ENCODE data around the gene PIN4. TPM values are rescaled to one million over a fixed set of nuclear protein-coding genes. Genes with fewer than 3 reads are reported as not detected.
"Not testable (repeated sequence)": the region's sequence is repeated elsewhere in the genome, so short reads cannot be mapped to it uniquely, and the experiment has no call there.

The PIN4 gene
- 25.8 TPM for polyA plus RNA-seq (ENCODE audit: insufficient read length)

GRCh38 chrX:72181178-72182125, at the start of gene PIN4:
Gene PIN4, plus strand, starts transcription at chrX:72181757. Its CDS starts 29 bp downstream, at chrX:72181786.
- DNase-seq (ENCODE audit: low read depth), result peak; percentile 85

DNA sequence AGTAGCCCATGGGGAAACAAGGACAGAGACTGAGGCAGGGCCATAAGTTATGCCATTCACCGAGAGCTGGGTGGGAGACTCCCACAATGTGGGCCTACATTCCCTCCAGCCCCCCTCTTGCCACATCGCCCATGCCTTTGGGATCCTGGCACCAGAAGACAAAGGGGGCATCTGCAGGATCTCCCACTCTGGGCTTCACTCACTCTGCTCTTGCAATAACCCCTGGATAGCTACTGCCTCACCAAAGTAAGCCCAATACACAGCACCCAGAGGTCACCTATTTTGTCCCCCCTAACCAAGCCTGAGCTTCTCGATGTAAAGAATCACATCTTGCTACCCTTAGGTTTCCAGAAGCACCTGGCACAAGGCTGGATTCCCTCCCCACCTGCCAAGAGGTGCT, 49.1 kb upstream of the PIN4 start:
- DNase-seq (ENCODE audit: low read depth), result no peak

DNA sequence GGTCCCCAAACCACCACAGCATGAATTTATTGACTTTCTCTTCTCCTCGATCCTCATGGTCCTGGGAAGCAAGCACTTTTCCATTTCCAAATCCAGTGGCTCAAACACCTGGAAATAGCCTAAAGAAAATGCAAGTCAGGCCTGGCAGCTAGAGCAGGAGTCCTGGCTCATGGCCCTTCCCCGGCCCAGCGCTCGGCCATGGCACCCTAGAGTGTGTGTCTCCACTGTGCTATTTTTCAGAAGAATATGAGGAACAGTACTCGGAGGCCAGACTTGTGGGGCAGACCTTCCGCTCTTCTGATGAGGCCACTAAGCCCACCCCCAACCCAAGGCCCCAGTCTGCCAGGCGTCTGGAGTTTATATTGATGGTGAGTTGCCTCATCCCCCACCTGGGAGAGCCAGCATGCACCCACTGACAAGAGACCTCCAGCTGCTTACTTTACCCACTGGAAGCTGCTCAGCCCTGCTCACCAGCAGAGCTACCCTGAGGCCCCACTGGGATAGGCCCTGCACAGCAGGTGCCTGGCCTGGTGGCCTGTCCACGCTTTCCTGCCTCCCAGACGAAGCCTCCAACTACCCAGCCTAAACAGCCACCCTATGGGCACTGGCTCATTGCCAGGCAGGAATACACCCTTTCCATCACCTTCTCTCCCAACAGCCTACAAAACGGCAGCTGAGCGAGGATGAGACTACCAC, 47.6 kb upstream of the PIN4 start:
- no peak for DNase-seq (ENCODE audit: low read depth)

- DNase-seq (ENCODE audit: low read depth), result no peak
Observed at GRCh38 chrX:72137846-72138495, 43.6 kb upstream of the PIN4 start.

DNA sequence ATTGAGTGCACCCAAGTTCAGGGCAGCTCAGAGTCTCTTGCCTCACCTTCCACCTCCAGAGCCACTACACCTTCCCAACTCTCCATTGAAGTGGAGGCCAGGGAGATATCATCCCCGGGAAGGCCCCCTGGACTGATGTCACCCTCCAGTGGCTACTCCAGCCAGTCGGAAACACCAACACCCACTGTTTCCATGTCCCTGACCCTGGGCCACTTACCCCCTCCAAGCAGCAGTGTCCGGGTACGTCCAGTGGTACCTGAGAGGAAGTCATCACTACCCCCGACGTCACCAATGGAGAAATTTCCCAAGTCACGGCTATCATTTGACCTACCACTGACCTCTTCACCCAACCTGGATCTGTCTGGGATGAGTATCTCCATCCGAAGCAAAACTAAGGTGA, 42.0 kb upstream of the PIN4 start:
- DNase-seq (ENCODE audit: low read depth), result no peak

DNA sequence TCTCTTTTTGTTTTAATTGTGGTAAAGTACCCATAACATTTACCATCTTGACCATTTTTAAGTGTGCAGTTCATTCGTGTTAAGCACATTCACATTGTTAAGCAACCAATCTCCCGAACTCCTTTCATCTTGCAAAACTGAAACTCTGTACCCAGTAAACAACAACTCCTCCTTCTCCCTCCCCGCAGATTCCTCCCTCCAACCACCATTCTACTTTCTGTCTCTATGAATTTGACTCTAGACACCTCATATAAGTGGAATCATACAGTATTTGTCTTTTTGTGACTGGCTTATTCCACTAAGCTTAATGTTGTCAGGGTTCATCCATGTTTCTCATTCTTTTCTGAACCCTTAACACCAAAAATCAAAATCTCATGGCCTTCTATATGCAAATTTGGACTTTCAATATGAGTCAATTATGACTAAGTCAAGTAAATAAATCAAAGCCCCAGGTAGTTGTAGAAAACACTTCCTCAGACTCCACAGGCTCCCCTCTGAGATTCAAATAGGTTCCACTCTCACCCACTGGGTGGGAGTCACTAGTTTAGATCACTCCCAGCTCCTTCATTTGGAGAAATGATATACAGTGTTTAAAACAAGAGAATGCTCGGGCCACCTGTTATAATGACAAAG, 40.1 kb upstream of the PIN4 start:
- DNase-seq (ENCODE audit: low read depth), result no peak

DNA sequence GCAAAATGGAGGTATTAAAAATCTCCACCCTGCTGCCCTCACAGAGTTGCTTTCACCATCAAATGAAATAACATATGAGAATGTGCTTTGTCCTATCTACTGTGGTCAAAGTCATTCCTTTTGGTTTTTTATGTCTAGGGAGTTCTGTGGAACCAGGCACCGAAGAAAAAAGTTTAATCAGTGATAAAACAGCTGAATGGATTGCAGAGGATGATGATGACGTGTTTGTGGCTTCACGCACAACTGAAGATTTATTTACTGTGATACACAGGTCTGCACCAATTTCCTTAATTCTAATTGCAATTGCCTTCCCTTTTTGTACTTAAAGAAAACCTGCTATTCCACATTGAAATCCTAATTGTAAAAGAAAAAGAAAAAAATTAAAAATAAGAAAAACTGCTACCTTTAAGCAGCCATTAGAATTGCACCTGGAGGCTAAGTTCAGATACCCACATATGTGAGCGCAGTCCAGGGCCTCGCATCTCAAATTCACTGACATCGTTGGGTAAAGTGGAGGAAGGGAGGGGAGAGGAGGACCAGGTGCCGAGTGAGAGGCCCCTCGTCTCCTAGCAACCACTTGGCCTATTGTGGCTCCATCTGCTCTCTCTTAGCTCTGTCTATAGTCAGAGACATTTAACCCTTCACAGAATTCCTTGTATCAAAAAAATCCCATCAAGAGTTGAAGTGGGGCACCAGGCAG, 39.3 kb upstream of the PIN4 start:
- peak; percentile 50 for DNase-seq (ENCODE audit: low read depth)

GRCh38 chrX:72142794-72143608, 38.6 kb upstream of the PIN4 start:
- DNase-seq (ENCODE audit: low read depth), result no peak

DNA sequence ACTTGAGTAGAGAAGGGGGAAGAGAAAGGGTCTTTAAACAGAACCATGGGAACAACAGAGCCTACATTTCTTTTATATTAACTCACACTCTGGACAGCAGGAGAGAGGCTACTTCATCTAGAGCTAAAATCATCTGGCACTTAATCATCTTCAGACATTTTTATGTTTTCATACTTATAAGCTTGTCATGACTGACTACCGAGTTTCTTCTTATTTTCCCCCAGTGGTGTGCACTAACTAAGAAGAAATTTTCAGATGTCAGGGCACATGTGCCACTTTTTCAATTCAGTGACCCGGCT, 38.0 kb upstream of the PIN4 start:
- no peak for DNase-seq (ENCODE audit: low read depth)

DNA sequence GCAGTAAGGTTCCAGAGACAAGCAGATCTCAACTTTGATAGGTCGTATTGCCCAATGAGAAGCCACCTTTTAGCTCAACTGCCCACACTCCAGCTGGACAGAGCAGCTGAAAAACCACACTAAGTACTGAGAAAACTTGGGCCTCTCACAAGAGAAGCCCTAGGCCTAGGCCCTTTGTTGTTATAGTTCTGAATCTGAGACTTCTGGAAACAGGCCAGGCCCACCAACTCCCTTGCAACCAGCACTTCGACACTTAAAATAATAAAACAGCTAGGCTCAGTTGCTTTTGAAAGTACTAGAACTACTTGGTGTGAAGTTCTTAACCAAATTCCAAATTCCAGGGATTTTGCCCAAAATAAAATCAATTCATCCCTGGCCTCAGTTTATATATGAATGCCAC, 36.4 kb upstream of the PIN4 start:
- DNase-seq (ENCODE audit: low read depth), result no peak

- no peak for DNase-seq (ENCODE audit: low read depth)
Observed at GRCh38 chrX:72146527-72146926, 35.0 kb upstream of the PIN4 start.

GRCh38 chrX:72158773-72159172, 22.8 kb upstream of the PIN4 start:
- no peak for DNase-seq (ENCODE audit: low read depth)

DNA sequence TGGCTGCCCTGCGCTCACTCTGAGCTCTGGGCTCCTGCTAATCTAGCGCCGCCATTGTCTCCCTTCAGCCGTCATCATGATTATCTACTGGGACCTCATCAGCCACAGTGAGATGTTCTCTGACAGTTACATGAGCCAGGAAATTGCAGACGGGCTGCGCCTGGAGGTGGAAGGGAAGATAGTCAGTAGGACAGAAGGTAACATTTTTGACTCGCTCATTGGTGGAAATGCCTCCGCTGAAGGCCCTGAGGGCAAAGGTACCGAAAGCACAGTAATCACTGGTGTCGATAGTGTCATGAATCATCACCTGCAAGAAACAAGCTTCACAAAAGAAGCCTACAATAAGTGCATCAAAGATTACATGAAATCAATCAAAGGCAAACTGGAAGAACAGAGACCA, 21.8 kb upstream of the PIN4 start:
- DNase-seq (ENCODE audit: low read depth), result no peak

GRCh38 chrX:72165551-72165950, 16.0 kb upstream of the PIN4 start:
- DNase-seq (ENCODE audit: low read depth), result no peak

DNA sequence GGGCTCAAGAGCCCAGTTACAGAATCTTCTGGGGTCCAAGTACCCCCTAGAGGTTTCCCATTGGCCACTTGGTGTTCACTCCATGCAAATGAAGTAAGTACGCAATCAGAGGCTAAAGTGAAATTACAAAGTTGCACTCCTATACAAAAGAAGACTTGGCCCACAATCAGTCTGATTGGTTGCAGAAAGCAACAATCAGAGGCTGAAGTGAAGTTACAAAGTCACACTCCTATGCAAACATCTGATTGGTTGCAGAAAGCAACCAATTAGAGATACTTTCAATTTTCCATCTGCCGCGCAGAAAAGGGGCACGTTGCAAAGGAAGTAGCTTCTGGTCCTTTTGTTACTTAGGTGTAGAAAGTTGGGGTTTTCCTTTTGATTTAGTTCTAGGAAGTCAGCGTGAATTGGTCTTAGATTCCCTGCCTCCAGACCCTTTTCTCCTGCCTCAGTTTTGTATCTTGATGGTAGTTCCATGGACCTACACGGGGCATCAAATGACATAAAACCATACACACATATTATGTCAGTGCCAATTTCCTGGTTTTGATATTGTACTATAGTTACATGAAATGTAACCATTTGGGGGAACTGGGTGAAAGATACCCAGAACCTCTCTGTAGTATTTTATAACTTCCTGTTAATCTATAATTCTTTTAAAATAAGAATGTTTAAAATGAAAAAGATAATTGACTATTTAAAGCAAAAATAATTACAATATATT, 12.4 kb upstream of the PIN4 start:
- no peak for DNase-seq (ENCODE audit: low read depth)

GRCh38 chrX:72176289-72176688, 5.3 kb upstream of the PIN4 start:
- not testable (repeated sequence) for DNase-seq (ENCODE audit: low read depth)

DNA sequence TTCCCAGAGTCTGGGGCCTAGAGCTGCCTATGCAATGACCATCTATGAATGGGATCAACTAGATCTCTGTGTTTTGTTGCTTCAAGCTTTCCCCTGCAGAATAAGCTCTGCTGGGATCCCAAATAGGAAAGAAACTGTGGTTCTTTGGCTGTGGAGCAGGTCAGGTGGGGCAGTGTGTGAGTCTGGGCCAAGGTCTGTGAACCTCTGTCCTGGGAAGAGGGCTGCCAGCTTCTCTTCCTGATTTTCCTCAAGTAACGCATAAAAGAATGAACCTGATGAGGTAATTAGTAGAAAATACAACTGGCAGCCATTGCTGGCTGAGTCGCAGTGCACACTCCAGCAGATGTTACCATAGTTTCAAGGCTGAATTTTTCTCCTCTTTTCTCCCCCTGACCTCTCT, 4.6 kb upstream of the PIN4 start:
- no peak for DNase-seq (ENCODE audit: low read depth)

- no peak for DNase-seq (ENCODE audit: low read depth)
Observed at GRCh38 chrX:72180539-72180938, 1.0 kb upstream of the PIN4 start.

DNA sequence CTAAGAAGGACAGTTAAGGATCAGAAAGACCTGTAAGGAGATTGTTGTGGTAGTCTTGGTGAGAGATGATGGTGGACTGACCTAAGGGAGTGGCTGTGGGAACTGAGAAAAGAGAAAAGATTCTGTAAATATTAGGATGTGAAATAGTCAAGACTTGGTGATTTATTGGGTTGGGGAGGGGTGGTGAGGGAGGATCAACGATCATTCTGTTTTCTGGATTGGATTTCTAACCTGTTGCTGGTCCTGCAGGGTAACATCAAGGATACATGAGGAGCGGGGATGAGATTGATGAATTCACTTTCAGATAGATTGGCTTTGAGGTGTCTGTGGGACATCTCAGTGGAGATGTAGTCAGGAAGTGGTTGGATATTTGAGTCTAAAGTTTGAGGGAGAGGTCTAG, 1.4 kb downstream of the PIN4 start:
- DNase-seq (ENCODE audit: low read depth), result no peak
